Liver (tissue), 9 donors: ENCODE data around the gene MID2. TPM values are rescaled to one million over a fixed set of nuclear protein-coding genes. Genes with fewer than 3 reads are reported as not detected.

ENCODE experiments used
- DNase-seq: peaks from one replicate; pipeline ENCODE4 v3.0.0-alpha.2; 2017; ENCODE audit warnings: low spot score
- H3K27ac ChIP-seq, 2 donors: one replicate each; pipeline ENCODE4 v1.7.0; 2013; ENCODE audit warnings: inconsistent platforms in 2 of 2, low read length in 2 of 2, control low read depth in 1 of 2, low read depth in 1 of 2, mild to moderate bottlenecking in 1 of 2
- H3K27me3 ChIP-seq, 4 donors: one replicate each; pipeline versions ENCODE4 v1.6.1 to v1.7.0; 2013; ENCODE audit warnings: low read length in 3 of 4, inconsistent platforms in 1 of 4, mild to moderate bottlenecking in 1 of 4, moderate library complexity in 1 of 4; ENCODE audit not compliant: control insufficient read depth in 4 of 4, insufficient read depth in 4 of 4
- H3K36me3 ChIP-seq, 4 donors: one replicate each; pipeline versions ENCODE4 v1.6.1 to v1.7.0; 2013; ENCODE audit warnings: low read length in 3 of 4, mild to moderate bottlenecking in 3 of 4, low read depth in 1 of 4, moderate library complexity in 1 of 4; ENCODE audit not compliant: control insufficient read depth in 4 of 4, insufficient read depth in 3 of 4
- H3K4me1 ChIP-seq, 4 donors: one replicate each; pipeline versions ENCODE4 v1.6.1 to v1.7.0; 2013; ENCODE audit warnings: low read length in 3 of 4, mild to moderate bottlenecking in 3 of 4, moderate library complexity in 1 of 4; ENCODE audit not compliant: control insufficient read depth in 4 of 4, insufficient read depth in 4 of 4
- H3K4me3 ChIP-seq, 3 donors: one replicate each; pipeline versions ENCODE4 v1.6.1 to v1.7.0; 2013; ENCODE audit warnings: low read length in 3 of 3, control low read depth in 1 of 3, low read depth in 1 of 3, mild to moderate bottlenecking in 1 of 3
- H3K9ac ChIP-seq, 2 donors: one replicate each; pipeline ENCODE4 v1.7.0; 2013; ENCODE audit warnings: low read length in 2 of 2, mild to moderate bottlenecking in 2 of 2, moderate library complexity in 2 of 2, control low read depth in 1 of 2, low read depth in 1 of 2
- H3K9me3 ChIP-seq, 4 donors: one replicate each; pipeline versions ENCODE4 v1.6.1 to v1.7.0; 2013; ENCODE audit warnings: low read length in 3 of 4; ENCODE audit not compliant: control insufficient read depth in 4 of 4
- CTCF ChIP-seq: fragments of 150-350 bp; IDR thresholded peaks from 2 replicates; pipeline ENCODE4 v1.5.1; 2017; ENCODE audit warnings: improper control_type of control experiment, low read depth, low read length; ENCODE audit not compliant: missing input control
- EGR1 ChIP-seq, 2 donors: IDR thresholded peaks; 2 replicates each; pipeline ENCODE4 v1.6.1; 2016 to 2018; ENCODE audit warnings: antibody characterized with exemption in 2 of 2, low read depth in 2 of 2
- FOXA2 ChIP-seq: IDR thresholded peaks from 2 replicates; pipeline ENCODE4 v1.6.1; 2016; ENCODE audit warnings: antibody characterized with exemption
- GABPA ChIP-seq, 2 donors: IDR thresholded peaks in 1 of 2; conservative IDR thresholded peaks in 1 of 2; 2 replicates each; pipeline ENCODE4 v1.6.1; 2016; ENCODE audit warnings: antibody characterized with exemption in 2 of 2, mild to moderate bottlenecking in 1 of 2, moderate library complexity in 1 of 2
- HNF4A ChIP-seq, 2 donors: conservative IDR thresholded peaks; 2 replicates each; pipeline ENCODE4 v1.6.1; 2016; ENCODE audit warnings: antibody characterized with exemption in 2 of 2, mild to moderate bottlenecking in 2 of 2
- HNF4G ChIP-seq: IDR thresholded peaks from 2 replicates; pipeline ENCODE4 v1.6.1; 2016; ENCODE audit warnings: antibody characterized with exemption
- JUND ChIP-seq, 2 donors: IDR thresholded peaks; 2 replicates each; pipeline ENCODE4 v1.6.1; 2016; ENCODE audit warnings: antibody characterized with exemption in 2 of 2
- MAX ChIP-seq: IDR thresholded peaks from 2 replicates; pipeline ENCODE4 v1.6.1; 2016; ENCODE audit warnings: antibody characterized with exemption
- RAD21 ChIP-seq, 2 donors: IDR thresholded peaks; 2 replicates each; pipeline ENCODE4 v1.6.1; 2016; ENCODE audit warnings: antibody characterized with exemption in 2 of 2, mild to moderate bottlenecking in 2 of 2
- REST ChIP-seq: IDR thresholded peaks from 2 replicates; pipeline ENCODE4 v1.6.1; 2016; ENCODE audit warnings: antibody characterized with exemption, mild to moderate bottlenecking
- SP1 ChIP-seq: IDR thresholded peaks from 2 replicates; pipeline ENCODE4 v1.6.1; 2018; ENCODE audit warnings: antibody characterized with exemption, mild to moderate bottlenecking
- TAF1 ChIP-seq: conservative IDR thresholded peaks from 2 replicates; pipeline ENCODE4 v1.6.1; 2016; ENCODE audit warnings: antibody characterized with exemption, mild to moderate bottlenecking
- WGBS: extraction: QIAGEN DNeasy Blood & Tissue Kit; methylation state at CpG from one replicate; pipeline ENCODE4 v1.1.7; 2013; 5-methylcytosine and 5-hydroxymethylcytosine counted together
- polyA plus RNA-seq, 2 donors: library from polyadenylated mRNA; stranded (reverse) in 1 of 2; unstranded in 1 of 2; fragments of 200-250 nt in 1 of 2; fragments of >200 nt in 1 of 2; fragmentation: Nextera tagmentation in 1 of 2; extraction: Ambion mirVana in 1 of 2; gene quantifications; one replicate each; pipeline versions ENCODE4 v1.2.1 to v1.2.3, GENCODE V29; 2013 to 2015
- total RNA-seq, 2 donors: library from RNA; depleted of rRNA; stranded (reverse); fragments of >200 nt; gene quantifications; one replicate each; pipeline ENCODE4 v1.2.3, GENCODE V29; 2014
- TF ChIP-seq, protein P1 (sequence below): IDR thresholded peaks from 2 replicates; pipeline ENCODE4 v1.6.1; 2016; ENCODE audit warnings: antibody characterized with exemption
- donor health status: healthy.
- donor health status: healthy.
- donor health status: healthy.
- donor health status: healthy.
- donor health status: healthy.

MID2 gene
- total and polyA plus RNA-seq, 4 donors = 2.2 to 12.2 (median 3.7) TPM

DNA sequence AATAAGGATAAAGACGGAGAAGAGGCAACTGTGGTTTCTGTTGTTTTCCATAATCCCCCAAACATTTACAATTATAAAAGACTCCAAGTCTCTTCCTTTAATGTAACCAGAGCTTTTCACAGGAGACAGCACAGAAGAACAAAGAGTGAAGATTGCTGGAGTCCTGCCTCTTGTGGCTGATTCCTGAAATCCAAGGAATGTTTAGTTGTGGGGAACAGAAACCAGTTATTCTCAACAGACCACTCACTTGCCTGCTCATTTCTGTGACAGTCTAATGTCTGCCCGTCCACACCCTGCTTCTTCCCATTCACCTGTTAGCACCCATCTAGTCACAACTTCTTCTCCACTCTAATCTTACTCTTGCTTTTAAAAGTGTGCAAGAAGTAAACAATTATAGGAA, 144.4 kb downstream of the MID2 start:
- Histone ChIP-seq H3K4me1 (no peaks in the 10 kb centered on the region), H3K4me3 (no peak overlapping the region), H3K27me3 (no peaks in the 10 kb centered on the region), H3K9ac (no peak overlapping the region), H3K36me3 (no peaks in the 10 kb centered on the region), H3K9me3 (no peaks in the 10 kb centered on the region), H3K27ac (no peak overlapping the region)
- TF ChIP-seq TAF1 (no peak), EGR1 (IDR thresholded peaks at IDR 0.05; ENCODE audit: low read depth in 2 of 2) (no peak), CTCF (no peak), REST (no peak), RAD21 (IDR thresholded peaks at IDR 0.05) (no peak), JUND (IDR thresholded peaks at IDR 0.05) (no peak), SP1 (no peak)
- TF ChIP-seq, protein P1, sequence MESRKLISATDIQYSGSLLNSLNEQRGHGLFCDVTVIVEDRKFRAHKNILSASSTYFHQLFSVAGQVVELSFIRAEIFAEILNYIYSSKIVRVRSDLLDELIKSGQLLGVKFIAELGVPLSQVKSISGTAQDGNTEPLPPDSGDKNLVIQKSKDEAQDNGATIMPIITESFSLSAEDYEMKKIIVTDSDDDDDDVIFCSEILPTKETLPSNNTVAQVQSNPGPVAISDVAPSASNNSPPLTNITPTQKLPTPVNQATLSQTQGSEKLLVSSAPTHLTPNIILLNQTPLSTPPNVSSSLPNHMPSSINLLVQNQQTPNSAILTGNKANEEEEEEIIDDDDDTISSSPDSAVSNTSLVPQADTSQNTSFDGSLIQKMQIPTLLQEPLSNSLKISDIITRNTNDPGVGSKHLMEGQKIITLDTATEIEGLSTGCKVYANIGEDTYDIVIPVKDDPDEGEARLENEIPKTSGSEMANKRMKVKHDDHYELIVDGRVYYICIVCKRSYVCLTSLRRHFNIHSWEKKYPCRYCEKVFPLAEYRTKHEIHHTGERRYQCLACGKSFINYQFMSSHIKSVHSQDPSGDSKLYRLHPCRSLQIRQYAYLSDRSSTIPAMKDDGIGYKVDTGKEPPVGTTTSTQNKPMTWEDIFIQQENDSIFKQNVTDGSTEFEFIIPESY = no peak
- 69% methylated on average over 2 of the region's 2 CpGs for WGBS
- DNase-seq = no peak

DNA sequence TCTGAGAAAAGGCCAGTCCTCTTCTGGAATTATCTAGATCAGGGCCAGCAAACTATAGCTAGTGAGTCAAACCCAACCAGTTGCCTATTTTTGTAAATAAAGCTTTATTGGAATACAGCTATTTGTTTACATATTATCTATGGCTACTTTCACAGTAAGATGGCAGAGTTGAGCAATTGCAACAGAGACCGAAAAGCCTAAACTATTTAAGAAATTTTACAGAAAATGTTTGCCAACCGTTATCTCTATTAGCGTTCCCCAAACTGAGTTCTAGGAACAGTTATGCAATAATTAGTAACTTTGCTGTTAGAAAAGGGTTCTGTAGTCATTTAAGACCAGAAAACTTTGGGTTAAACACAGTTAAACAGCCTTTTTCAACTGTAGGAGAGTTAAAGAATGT, 146.0 kb downstream of the MID2 start:
- WGBS = 37% methylated on average over 3 of the region's 3 CpGs
- Histone ChIP-seq H3K9ac (no peak overlapping the region), H3K27ac (no peak overlapping the region), H3K27me3 (no peaks in the 10 kb centered on the region), H3K36me3 (no peaks in the 10 kb centered on the region), H3K4me3 (no peak overlapping the region), H3K4me1 (no peaks in the 10 kb centered on the region), H3K9me3 (no peaks in the 10 kb centered on the region)
- DNase-seq = no peak
- no peak for TF ChIP-seq GABPA (IDR thresholded peaks at IDR 0.05 in 1 of 2, conservative IDR thresholded peaks at IDR 0.05 in 1 of 2)
- no peak for TF ChIP-seq MAX
- no peak for TF ChIP-seq HNF4A (conservative IDR thresholded peaks at IDR 0.05)
- TF ChIP-seq TAF1 = no peak
- TF ChIP-seq FOXA2 = no peak
- no peak for TF ChIP-seq REST
- TF ChIP-seq HNF4G = no peak
